ENCODE data around the gene ARHGEF12. TPM values are rescaled to one million over a fixed set of nuclear protein-coding genes. Genes with fewer than 3 reads are reported as not detected.
A peak's percentile ranks its signal among the peaks of the same experiment; 100 is the strongest.

The ARHGEF12 gene
- total RNA-seq, 1 donor from 2014 or later, result 40.8 TPM

- peaks cover 12% of the 10 kb centered on the region for H3K4me1 Mint-ChIP-seq (ENCODE audit: low read depth, unreplicated experiment)
- no peak for TF ChIP-seq CTCF (IDR thresholded peaks at IDR 0.05; ENCODE audit: partially characterized antibody, unreplicated experiment)
- no peak overlapping the region for H3K4me3 Mint-ChIP-seq (ENCODE audit: unreplicated experiment)
- no peak overlapping the region for H3K27ac Mint-ChIP-seq (ENCODE audit: unreplicated experiment)
- H3K36me3 Mint-ChIP-seq (ENCODE audit: unreplicated experiment), result peaks cover 8% of the 10 kb centered on the region
- H3K27me3 Mint-ChIP-seq (ENCODE audit: unreplicated experiment), result no peaks in the 10 kb centered on the region
- H3K9me3 Mint-ChIP-seq (ENCODE audit: unreplicated experiment), result no peaks in the 10 kb centered on the region
- no peak for DNase-seq
Measured at GRCh38 chr11:120381401-120381800, 45.2 kb downstream of the ARHGEF12 start.

GRCh38 chr11:120383518-120384155 is 47.4 kb downstream of the ARHGEF12 start:
- H3K27ac Mint-ChIP-seq (ENCODE audit: unreplicated experiment), result no peak overlapping the region
- no peaks in the 10 kb centered on the region for H3K27me3 Mint-ChIP-seq (ENCODE audit: unreplicated experiment)
- no peak for TF ChIP-seq CTCF (IDR thresholded peaks at IDR 0.05; ENCODE audit: partially characterized antibody, unreplicated experiment)
- H3K4me3 Mint-ChIP-seq (ENCODE audit: unreplicated experiment), result no peak overlapping the region
- no peaks in the 10 kb centered on the region for H3K9me3 Mint-ChIP-seq (ENCODE audit: unreplicated experiment)
- peaks cover 12% of the 10 kb centered on the region for H3K4me1 Mint-ChIP-seq (ENCODE audit: low read depth, unreplicated experiment)
- H3K36me3 Mint-ChIP-seq (ENCODE audit: unreplicated experiment), result peaks cover 4% of the 10 kb centered on the region
- DNase-seq, result no peak

GRCh38 chr11:120384476-120384875 is 48.3 kb downstream of the ARHGEF12 start:
- H3K4me1 Mint-ChIP-seq (ENCODE audit: low read depth, unreplicated experiment), result peaks cover 12% of the 10 kb centered on the region
- no peaks in the 10 kb centered on the region for H3K27me3 Mint-ChIP-seq (ENCODE audit: unreplicated experiment)
- H3K36me3 Mint-ChIP-seq (ENCODE audit: unreplicated experiment), result no peaks in the 10 kb centered on the region
- H3K4me3 Mint-ChIP-seq (ENCODE audit: unreplicated experiment), result no peak overlapping the region
- DNase-seq, result no peak
- H3K27ac Mint-ChIP-seq (ENCODE audit: unreplicated experiment), result no peak overlapping the region
- no peak for TF ChIP-seq CTCF (IDR thresholded peaks at IDR 0.05; ENCODE audit: partially characterized antibody, unreplicated experiment)
- H3K9me3 Mint-ChIP-seq (ENCODE audit: unreplicated experiment), result no peaks in the 10 kb centered on the region

- Mint-ChIP-seq H3K27me3 (ENCODE audit: unreplicated experiment) (no peaks in the 10 kb centered on the region), H3K4me1 (ENCODE audit: low read depth, unreplicated experiment) (peaks cover 10% of the 10 kb centered on the region), H3K9me3 (ENCODE audit: unreplicated experiment) (no peaks in the 10 kb centered on the region), H3K27ac (ENCODE audit: unreplicated experiment) (no peak overlapping the region), H3K4me3 (ENCODE audit: unreplicated experiment) (peak overlapping the region; percentile 15), H3K36me3 (ENCODE audit: unreplicated experiment) (no peaks in the 10 kb centered on the region)
- no peak for DNase-seq
- TF ChIP-seq CTCF (IDR thresholded peaks at IDR 0.05; ENCODE audit: partially characterized antibody, unreplicated experiment), result no peak
Measured at GRCh38 chr11:120385110-120385509, 48.9 kb downstream of the ARHGEF12 start.

GRCh38 chr11:120385655-120386054 is 49.4 kb downstream of the ARHGEF12 start:
- Mint-ChIP-seq H3K27ac (ENCODE audit: unreplicated experiment) (no peak overlapping the region), H3K9me3 (ENCODE audit: unreplicated experiment) (no peaks in the 10 kb centered on the region), H3K36me3 (ENCODE audit: unreplicated experiment) (no peaks in the 10 kb centered on the region), H3K4me3 (ENCODE audit: unreplicated experiment) (peak overlapping the region; percentile 43), H3K27me3 (ENCODE audit: unreplicated experiment) (no peaks in the 10 kb centered on the region), H3K4me1 (ENCODE audit: low read depth, unreplicated experiment) (peaks cover 10% of the 10 kb centered on the region)
- no peak for DNase-seq
- TF ChIP-seq CTCF (IDR thresholded peaks at IDR 0.05; ENCODE audit: partially characterized antibody, unreplicated experiment), result no peak

All from glutamatergic neuron (in vitro differentiated cells).